IPS-20b (cell line): ENCODE data around the gene TYSND1.
A peak's percentile ranks its signal among the peaks of the same experiment; 100 is the strongest.
"Not testable (repeated sequence)": the region's sequence is repeated elsewhere in the genome, so short reads cannot be mapped to it uniquely, and the experiment has no call there.

Source experiments
- H3K27ac ChIP-seq: one replicate; pipeline ENCODE4 v1.5.1; 2013; ENCODE audit warnings: low read length
- H3K27me3 ChIP-seq: 2 replicates; pipeline ENCODE4 v1.6.1; 2013; ENCODE audit warnings: mild to moderate bottlenecking, low read length, inconsistent platforms; ENCODE audit not compliant: insufficient read depth
- H3K36me3 ChIP-seq: 2 replicates; pipeline ENCODE4 v1.6.1; 2013; ENCODE audit warnings: low read depth, mild to moderate bottlenecking, inconsistent platforms, low read length, moderate library complexity; ENCODE audit not compliant: insufficient read depth
- H3K4me1 ChIP-seq: 2 replicates; pipeline ENCODE4 v1.6.1; 2013; ENCODE audit warnings: mild to moderate bottlenecking, control low read depth, inconsistent platforms, low read length, moderate library complexity; ENCODE audit not compliant: insufficient read depth
- H3K4me3 ChIP-seq: 2 replicates; pipeline ENCODE4 v1.5.1; 2013; ENCODE audit warnings: mild to moderate bottlenecking, low read length, inconsistent platforms
- H3K9ac ChIP-seq: 2 replicates; pipeline ENCODE4 v1.6.1; 2013; ENCODE audit warnings: low read depth, mild to moderate bottlenecking, inconsistent platforms, low read length, moderate library complexity
- H3K9me3 ChIP-seq: 2 replicates; pipeline ENCODE4 v1.6.1; 2013; ENCODE audit warnings: mild to moderate bottlenecking, low read depth, low read length, inconsistent platforms; ENCODE audit not compliant: insufficient read depth

TYSND1 gene

GRCh38 chr10:70179209-70179608 is 32.7 kb upstream of the TYSND1 start:
- H3K9me3 ChIP-seq, H3K9ac ChIP-seq, H3K4me1 ChIP-seq: not testable (repeated sequence)

GRCh38 chr10:70178139-70178725 is 31.7 kb upstream of the TYSND1 start:
- Histone ChIP-seq H3K9ac (no peak overlapping the region), H3K4me3 (no peak overlapping the region), H3K27me3 (0 out of 2 replicates have a peak, but pooled peaks cover 3% of the 10 kb centered on the region), H3K36me3 (no peaks in the 10 kb centered on the region), H3K9me3 (no peaks in the 10 kb centered on the region), H3K27ac (no peak overlapping the region), H3K4me1 (no peaks in the 10 kb centered on the region)

More at GRCh38 chr10:70179209-70179608, 32.7 kb upstream of the TYSND1 start:
- H3K4me3 ChIP-seq, H3K27me3 ChIP-seq, H3K27ac ChIP-seq, H3K36me3 ChIP-seq: not testable (repeated sequence)

- no peaks in the 10 kb centered on the region for H3K27me3 ChIP-seq
- no peak overlapping the region for H3K27ac ChIP-seq
- no peaks in the 10 kb centered on the region for H3K36me3 ChIP-seq
- H3K4me3 ChIP-seq: no peak overlapping the region
- no peaks in the 10 kb centered on the region for H3K4me1 ChIP-seq
- H3K9me3 ChIP-seq: no peaks in the 10 kb centered on the region
- H3K9ac ChIP-seq: no peak overlapping the region
Observed at GRCh38 chr10:70176441-70176840, 29.9 kb upstream of the TYSND1 start.

- H3K36me3 ChIP-seq: no peaks in the 10 kb centered on the region
- H3K27me3 ChIP-seq: no peaks in the 10 kb centered on the region
Observed at GRCh38 chr10:70175516-70175915, 29.0 kb upstream of the TYSND1 start.

GRCh38 chr10:70174058-70174741 is 27.7 kb upstream of the TYSND1 start:
- H3K4me1 ChIP-seq: 0 out of 2 replicates have a peak, but pooled peaks cover under 1% of the 10 kb centered on the region
- no peaks in the 10 kb centered on the region for H3K36me3 ChIP-seq
- H3K9me3 ChIP-seq: no peaks in the 10 kb centered on the region
- no peaks in the 10 kb centered on the region for H3K27me3 ChIP-seq
- H3K4me3 ChIP-seq: no peak overlapping the region
- no peak overlapping the region for H3K27ac ChIP-seq
- H3K9ac ChIP-seq: no peak overlapping the region

More at GRCh38 chr10:70175516-70175915, 29.0 kb upstream of the TYSND1 start:
- Histone ChIP-seq H3K9ac (no peak overlapping the region), H3K9me3 (no peaks in the 10 kb centered on the region), H3K4me3 (no peak overlapping the region), H3K27ac (no peak overlapping the region), H3K4me1 (no peaks in the 10 kb centered on the region)

- Histone ChIP-seq H3K9me3 (no peaks in the 10 kb centered on the region), H3K36me3 (peaks cover 21% of the 10 kb centered on the region), H3K9ac (peak overlapping the region; percentile 96), H3K4me3 (peak overlapping the region; percentile 100), H3K4me1 (0 out of 2 replicates have a peak, but pooled peaks cover 5% of the 10 kb centered on the region), H3K27me3 (no peaks in the 10 kb centered on the region), H3K27ac (peak overlapping the region; percentile 8)
Observed at GRCh38 chr10:70169649-70170364, 23.3 kb upstream of the TYSND1 start.

GRCh38 chr10:70169011-70169410 is 22.5 kb upstream of the TYSND1 start:
- Histone ChIP-seq H3K27ac (no peak overlapping the region), H3K27me3 (no peaks in the 10 kb centered on the region), H3K36me3 (peaks cover 28% of the 10 kb centered on the region), H3K4me1 (0 out of 2 replicates have a peak, but pooled peaks cover 5% of the 10 kb centered on the region), H3K9ac (peak overlapping the region; percentile 96), H3K9me3 (no peaks in the 10 kb centered on the region), H3K4me3 (peak overlapping the region; percentile 100)

GRCh38 chr10:70167246-70167645 is 20.7 kb upstream of the TYSND1 start:
- Histone ChIP-seq H3K36me3 (peaks cover 29% of the 10 kb centered on the region), H3K4me3 (no peak overlapping the region), H3K9ac (no peak overlapping the region), H3K27ac (no peak overlapping the region), H3K4me1 (0 out of 2 replicates have a peak, but pooled peaks cover 5% of the 10 kb centered on the region), H3K27me3 (no peaks in the 10 kb centered on the region), H3K9me3 (no peaks in the 10 kb centered on the region)

- Histone ChIP-seq H3K4me1 (0 out of 2 replicates have a peak, but pooled peaks cover 5% of the 10 kb centered on the region), H3K9me3 (no peaks in the 10 kb centered on the region), H3K9ac (no peak overlapping the region), H3K27ac (no peak overlapping the region), H3K36me3 (peaks cover 34% of the 10 kb centered on the region), H3K4me3 (no peak overlapping the region), H3K27me3 (no peaks in the 10 kb centered on the region)
Observed at GRCh38 chr10:70166394-70166793, 19.9 kb upstream of the TYSND1 start.

GRCh38 chr10:70164163-70164562 is 17.7 kb upstream of the TYSND1 start:
- H3K36me3 ChIP-seq: peaks cover 57% of the 10 kb centered on the region
- no peaks in the 10 kb centered on the region for H3K27me3 ChIP-seq
- H3K9me3 ChIP-seq: no peaks in the 10 kb centered on the region
- H3K27ac ChIP-seq: no peak overlapping the region
- no peak overlapping the region for H3K9ac ChIP-seq
- 0 out of 2 replicates have a peak, but pooled peaks cover 4% of the 10 kb centered on the region for H3K4me1 ChIP-seq
- H3K4me3 ChIP-seq: no peak overlapping the region

- H3K27ac ChIP-seq: no peak overlapping the region
- H3K9ac ChIP-seq: no peak overlapping the region
- no peaks in the 10 kb centered on the region for H3K27me3 ChIP-seq
- H3K9me3 ChIP-seq: no peaks in the 10 kb centered on the region
- no peak overlapping the region for H3K4me3 ChIP-seq
- no peaks in the 10 kb centered on the region for H3K4me1 ChIP-seq
- H3K36me3 ChIP-seq: peaks cover 63% of the 10 kb centered on the region
Observed at GRCh38 chr10:70163448-70163847, 16.9 kb upstream of the TYSND1 start.

GRCh38 chr10:70162892-70163201 is 16.3 kb upstream of the TYSND1 start:
- H3K9ac ChIP-seq: no peak overlapping the region
- H3K4me1 ChIP-seq: no peaks in the 10 kb centered on the region
- H3K36me3 ChIP-seq: peaks cover 66% of the 10 kb centered on the region
- H3K4me3 ChIP-seq: no peak overlapping the region
- H3K9me3 ChIP-seq: no peaks in the 10 kb centered on the region
- no peaks in the 10 kb centered on the region for H3K27me3 ChIP-seq
- H3K27ac ChIP-seq: no peak overlapping the region
